PFSK-1 (cell line): ENCODE data around the gene PDE3A.
A peak's percentile ranks its signal among the peaks of the same experiment; 100 is the strongest.

Experiments used
- FOXP2 ChIP-seq: optimal IDR thresholded peaks from 2 replicates; pipeline ENCODE3; 2011; ENCODE audit warnings: borderline replicate concordance, control low read depth, inconsistent platforms; ENCODE audit not compliant: insufficient read depth; ENCODE audit errors: extremely low read length, extremely low read depth
- POLR2AphosphoS5 ChIP-seq: IDR thresholded peaks from 2 replicates; pipeline ENCODE4 v1.6.1; 2012; ENCODE audit warnings: low read depth, mild to moderate bottlenecking, control low read depth, low read length, moderate library complexity
- SIN3A ChIP-seq: IDR thresholded peaks from 2 replicates; pipeline ENCODE4 v1.6.1; 2012; ENCODE audit warnings: mild to moderate bottlenecking, low read length, moderate library complexity, borderline replicate concordance; ENCODE audit not compliant: insufficient read depth
- TAF1 ChIP-seq: IDR thresholded peaks from 2 replicates; pipeline ENCODE4 v1.6.1; 2012; ENCODE audit warnings: low read length, control low read depth, borderline replicate concordance; ENCODE audit not compliant: insufficient read depth
- TF ChIP-seq, protein P1 (sequence below), 2 experiments: IDR thresholded peaks; 2 replicates each; pipeline versions ENCODE4 v1.6.1 to v1.8.0; 2011 to 2012; ENCODE audit warnings: low read depth in 2 of 2, low read length in 2 of 2, control low read depth in 1 of 2, inconsistent platforms in 1 of 2, mild to moderate bottlenecking in 1 of 2, moderate library complexity in 1 of 2; ENCODE audit not compliant: insufficient read depth in 1 of 2

PDE3A gene

DNA sequence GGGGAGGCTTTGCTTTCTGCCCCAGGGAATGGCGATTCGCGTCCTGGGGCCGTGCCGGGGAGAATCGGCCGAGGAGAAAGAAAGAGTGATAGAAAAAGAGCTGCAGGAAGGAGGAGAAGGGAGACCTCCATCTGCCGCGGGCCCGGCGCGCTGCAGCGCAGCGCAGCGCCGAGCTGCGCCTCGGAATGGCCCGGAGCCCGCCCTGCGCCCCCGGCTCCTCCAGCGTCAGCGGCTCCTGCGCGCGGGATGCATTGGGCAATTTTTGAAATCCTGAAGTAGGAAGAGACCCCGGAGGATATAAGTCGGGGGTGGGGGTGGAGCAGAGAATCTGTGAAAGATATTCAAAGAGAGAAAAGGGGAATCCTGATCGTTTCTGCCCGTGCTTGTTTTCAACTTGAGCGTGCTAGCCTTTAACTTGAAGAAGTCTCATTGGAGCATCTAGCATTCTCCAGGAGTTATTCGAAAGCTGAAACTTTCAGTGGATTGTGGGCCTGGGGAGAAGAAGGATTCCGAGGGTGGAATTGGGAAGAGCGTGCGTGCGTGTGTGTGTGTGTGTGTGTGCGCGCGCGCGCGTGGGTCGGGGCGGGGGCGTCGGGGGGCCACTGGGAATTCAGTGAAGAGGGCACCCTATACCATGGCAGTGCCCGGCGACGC lies 441 bp downstream of the PDE3A start:
- TF ChIP-seq SIN3A, result no peak; the same call in 1 of the 2 replicates
- TF ChIP-seq POLR2AphosphoS5, result no peak
- TF ChIP-seq, protein P1, sequence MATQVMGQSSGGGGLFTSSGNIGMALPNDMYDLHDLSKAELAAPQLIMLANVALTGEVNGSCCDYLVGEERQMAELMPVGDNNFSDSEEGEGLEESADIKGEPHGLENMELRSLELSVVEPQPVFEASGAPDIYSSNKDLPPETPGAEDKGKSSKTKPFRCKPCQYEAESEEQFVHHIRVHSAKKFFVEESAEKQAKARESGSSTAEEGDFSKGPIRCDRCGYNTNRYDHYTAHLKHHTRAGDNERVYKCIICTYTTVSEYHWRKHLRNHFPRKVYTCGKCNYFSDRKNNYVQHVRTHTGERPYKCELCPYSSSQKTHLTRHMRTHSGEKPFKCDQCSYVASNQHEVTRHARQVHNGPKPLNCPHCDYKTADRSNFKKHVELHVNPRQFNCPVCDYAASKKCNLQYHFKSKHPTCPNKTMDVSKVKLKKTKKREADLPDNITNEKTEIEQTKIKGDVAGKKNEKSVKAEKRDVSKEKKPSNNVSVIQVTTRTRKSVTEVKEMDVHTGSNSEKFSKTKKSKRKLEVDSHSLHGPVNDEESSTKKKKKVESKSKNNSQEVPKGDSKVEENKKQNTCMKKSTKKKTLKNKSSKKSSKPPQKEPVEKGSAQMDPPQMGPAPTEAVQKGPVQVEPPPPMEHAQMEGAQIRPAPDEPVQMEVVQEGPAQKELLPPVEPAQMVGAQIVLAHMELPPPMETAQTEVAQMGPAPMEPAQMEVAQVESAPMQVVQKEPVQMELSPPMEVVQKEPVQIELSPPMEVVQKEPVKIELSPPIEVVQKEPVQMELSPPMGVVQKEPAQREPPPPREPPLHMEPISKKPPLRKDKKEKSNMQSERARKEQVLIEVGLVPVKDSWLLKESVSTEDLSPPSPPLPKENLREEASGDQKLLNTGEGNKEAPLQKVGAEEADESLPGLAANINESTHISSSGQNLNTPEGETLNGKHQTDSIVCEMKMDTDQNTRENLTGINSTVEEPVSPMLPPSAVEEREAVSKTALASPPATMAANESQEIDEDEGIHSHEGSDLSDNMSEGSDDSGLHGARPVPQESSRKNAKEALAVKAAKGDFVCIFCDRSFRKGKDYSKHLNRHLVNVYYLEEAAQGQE (IDR thresholded peaks at IDR 0.05; ENCODE audit: insufficient read depth in 1 of 2, low read depth in 2 of 2, low read length in 2 of 2), result no peak
- no peak for TF ChIP-seq FOXP2
- no peak for TF ChIP-seq TAF1

DNA sequence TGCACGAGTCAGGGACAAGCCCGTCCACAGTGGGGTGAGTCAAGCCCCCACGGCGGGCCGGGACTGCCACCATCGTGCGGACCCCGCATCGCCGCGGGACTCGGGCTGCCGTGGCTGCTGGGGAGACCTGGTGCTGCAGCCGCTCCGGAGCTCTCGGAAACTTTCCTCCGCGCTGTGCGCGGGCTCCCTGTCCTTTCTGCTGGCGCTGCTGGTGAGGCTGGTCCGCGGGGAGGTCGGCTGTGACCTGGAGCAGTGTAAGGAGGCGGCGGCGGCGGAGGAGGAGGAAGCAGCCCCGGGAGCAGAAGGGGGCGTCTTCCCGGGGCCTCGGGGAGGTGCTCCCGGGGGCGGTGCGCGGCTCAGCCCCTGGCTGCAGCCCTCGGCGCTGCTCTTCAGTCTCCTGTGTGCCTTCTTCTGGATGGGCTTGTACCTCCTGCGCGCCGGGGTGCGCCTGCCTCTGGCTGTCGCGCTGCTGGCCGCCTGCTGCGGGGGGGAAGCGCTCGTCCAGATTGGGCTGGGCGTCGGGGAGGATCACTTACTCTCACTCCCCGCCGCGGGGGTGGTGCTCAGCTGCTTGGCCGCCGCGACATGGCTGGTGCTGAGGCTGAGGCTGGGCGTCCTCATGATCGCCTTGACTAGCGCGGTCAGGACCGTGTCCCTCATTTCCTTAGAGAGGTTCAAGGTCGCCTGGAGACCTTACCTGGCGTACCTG lies 1.1 kb downstream of the PDE3A start:
- TF ChIP-seq, protein P1 (IDR thresholded peaks at IDR 0.05; ENCODE audit: insufficient read depth in 1 of 2, low read depth in 2 of 2, low read length in 2 of 2), result no peak
- TF ChIP-seq POLR2AphosphoS5 (peak; percentile 53; the same call in 1 of the 2 replicates), FOXP2 (peak; percentile 72), SIN3A (no peak), TAF1 (peak; percentile 69; the same call in 1 of the 2 replicates)

DNA sequence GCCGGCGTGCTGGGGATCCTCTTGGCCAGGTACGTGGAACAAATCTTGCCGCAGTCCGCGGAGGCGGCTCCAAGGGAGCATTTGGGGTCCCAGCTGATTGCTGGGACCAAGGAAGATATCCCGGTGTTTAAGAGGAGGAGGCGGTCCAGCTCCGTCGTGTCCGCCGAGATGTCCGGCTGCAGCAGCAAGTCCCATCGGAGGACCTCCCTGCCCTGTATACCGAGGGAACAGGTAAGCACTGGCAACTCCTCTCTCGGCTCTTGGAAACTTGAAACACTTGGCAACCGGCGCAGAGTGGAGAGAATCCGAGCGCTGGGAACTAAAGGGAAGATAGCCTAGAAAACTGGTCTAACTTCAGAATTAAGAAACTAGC lies 1.7 kb downstream of the PDE3A start:
- no peak for TF ChIP-seq TAF1
- 0 out of 2 replicates have a peak, but pooled peaks have one; percentile 33 for TF ChIP-seq SIN3A

DNA sequence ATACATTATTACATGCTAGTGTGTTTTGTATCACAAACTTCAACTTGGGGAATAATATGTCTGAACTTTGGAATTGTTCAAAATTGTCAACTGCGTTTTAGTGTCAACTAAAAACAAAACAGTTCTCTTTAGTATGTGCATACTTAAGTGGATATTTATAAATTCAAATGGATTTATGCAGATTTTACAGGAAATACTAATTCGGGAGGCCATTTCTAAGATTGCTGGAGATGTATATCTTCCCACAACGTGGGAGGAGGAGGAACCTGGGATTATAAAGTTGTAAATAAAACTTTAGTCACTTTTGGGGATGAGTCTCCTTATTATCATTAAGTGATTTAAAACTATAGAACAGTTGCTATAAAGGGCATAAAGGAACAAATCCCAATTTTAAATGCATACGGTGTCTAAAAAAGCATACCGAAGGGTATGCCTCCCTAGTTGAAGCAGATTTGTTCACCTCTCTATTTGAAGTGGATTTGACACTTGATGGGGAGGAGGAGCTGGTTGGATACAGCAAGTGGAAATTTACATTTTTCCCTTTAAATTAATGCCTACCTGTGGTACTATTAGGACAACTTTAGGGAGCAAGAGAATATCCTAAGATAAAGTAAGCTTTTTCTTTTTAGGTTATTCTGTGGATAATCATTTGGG lies 2.7 kb downstream of the PDE3A start:
- TF ChIP-seq SIN3A, result no peak
- TF ChIP-seq POLR2AphosphoS5, result no peak
- TF ChIP-seq TAF1, result no peak
- TF ChIP-seq FOXP2, result no peak
- TF ChIP-seq, protein P1 (IDR thresholded peaks at IDR 0.05; ENCODE audit: insufficient read depth in 1 of 2, low read depth in 2 of 2, low read length in 2 of 2), result no peak

DNA sequence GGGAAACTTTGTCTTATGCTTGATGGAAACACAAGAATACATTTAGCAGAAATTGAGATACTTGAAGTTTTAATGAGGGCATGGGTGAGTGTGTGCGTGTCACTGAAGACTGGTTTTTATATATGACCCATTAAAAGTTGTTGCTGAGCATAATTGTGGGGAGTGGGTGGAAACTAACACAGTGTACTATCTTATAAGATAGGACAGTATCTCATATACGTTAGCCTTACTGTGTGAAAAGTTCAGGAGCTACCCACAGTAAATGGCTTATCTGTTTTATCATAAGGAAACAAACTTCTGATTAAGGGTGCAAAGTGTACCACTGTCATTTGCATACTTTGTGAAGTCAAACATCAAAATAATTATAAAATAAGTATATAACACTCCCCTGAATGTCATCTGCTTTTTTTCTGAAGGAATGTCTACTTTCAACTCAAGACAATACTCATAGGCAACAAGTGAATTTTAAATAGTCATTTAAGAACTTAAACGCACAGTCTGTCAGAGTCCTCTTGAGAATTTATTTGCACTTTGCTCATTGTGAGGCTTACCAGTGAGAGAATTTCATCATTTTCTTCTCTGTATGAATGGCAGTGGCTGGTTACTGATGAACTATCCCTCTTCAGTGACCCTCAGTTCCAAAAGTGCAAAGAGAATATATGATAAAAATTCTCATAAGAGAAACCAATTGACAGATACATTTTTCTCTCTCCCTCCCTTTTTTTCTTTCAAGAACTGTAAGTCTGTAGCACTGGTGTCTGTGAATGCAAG lies 4.2 kb downstream of the PDE3A start:
- peak; percentile 62; the same call in 1 of the 2 replicates for TF ChIP-seq SIN3A
- TF ChIP-seq, protein P1 (IDR thresholded peaks at IDR 0.05; ENCODE audit: insufficient read depth in 1 of 2, low read depth in 2 of 2, low read length in 2 of 2), result no peak
